HEK293 (cell line): ENCODE results near the gene HS3ST3A1.

Source experiments
- CTCF ChIA-PET: fragments of 350-600 bp; formaldehyde crosslinking; extraction: SDS; loops from one replicate; lab custom pipeline; 2021; ENCODE audit warnings: antibody characterized with exemption; lab: Yijun Ruan, JAX
- POLR2A ChIA-PET: fragments of 300-600 bp; formaldehyde crosslinking; extraction: SDS; loops from one replicate; lab custom pipeline; 2020; ENCODE audit warnings: antibody characterized with exemption, inconsistent platforms; lab: Yijun Ruan, JAX
- H3K27ac ChIP-seq: fragments of 200-500 bp; sonication (Bioruptor generic); 2 replicates; pipeline ENCODE4 v1.5.1; 2014; ENCODE audit warnings: low read depth, low read length, control low read depth, inconsistent platforms; ENCODE audit errors: extremely low read depth
- H3K36me3 ChIP-seq, 2 experiments: fragments of 200-500 bp in 1 of 2; sonication (Bioruptor generic) in 1 of 2; 1 replicate in 1 of 2; 2 replicates in 1 of 2; pipeline ENCODE4 v1.5.1; 2014 to 2017; ENCODE audit warnings: inconsistent platforms in 2 of 2, low read length in 2 of 2; ENCODE audit not compliant: control insufficient read depth in 2 of 2, insufficient read depth in 1 of 2
- H3K4me1 ChIP-seq: fragments of 200-500 bp; sonication (Bioruptor generic); 2 replicates; pipeline ENCODE4 v1.5.1; 2014; ENCODE audit warnings: mild to moderate bottlenecking, low read length, inconsistent platforms; ENCODE audit not compliant: control insufficient read depth, insufficient read depth
- H3K4me3 ChIP-seq: 2 replicates; pipeline ENCODE4 v1.5.1; 2011; ENCODE audit warnings: low read depth, mild to moderate bottlenecking, control low read depth, low read length, moderate library complexity
- H3K9me3 ChIP-seq: fragments of 200-500 bp; sonication (Bioruptor generic); 2 replicates; pipeline ENCODE4 v1.5.1; 2014; ENCODE audit warnings: low read depth, low read length, inconsistent platforms; ENCODE audit not compliant: control insufficient read depth, insufficient read depth
- BCL11A ChIP-seq: fragments of 450-650 bp; formaldehyde crosslinking; IDR thresholded peaks from 2 replicates; pipeline ENCODE4 v1.5.1; 2016; ENCODE audit warnings: low read depth, missing biosample characterization, missing genetic modification characterization
- GLI2 ChIP-seq: fragments of 450-650 bp; formaldehyde crosslinking; IDR thresholded peaks from 2 replicates; pipeline ENCODE4; 2017; ENCODE audit warnings: missing biosample characterization, missing genetic modification characterization, low read depth, borderline replicate concordance
- GLIS2 ChIP-seq: fragments of 450-650 bp; formaldehyde crosslinking; IDR thresholded peaks from 2 replicates; pipeline ENCODE4 v1.5.1; 2016; ENCODE audit warnings: missing biosample characterization, missing genetic modification characterization
- KLF9 ChIP-seq: fragments of 450-650 bp; formaldehyde crosslinking; IDR thresholded peaks from 2 replicates; pipeline ENCODE4 v1.5.1; 2016; ENCODE audit warnings: missing biosample characterization, missing genetic modification characterization, low read depth
- MYNN ChIP-seq: fragments of 450-650 bp; formaldehyde crosslinking; IDR thresholded peaks from 2 replicates; pipeline ENCODE4 v1.5.1; 2016; ENCODE audit warnings: missing biosample characterization, missing genetic modification characterization, borderline replicate concordance
- SCRT1 ChIP-seq: fragments of 450-650 bp; formaldehyde crosslinking; IDR thresholded peaks from 2 replicates; pipeline ENCODE4 v1.5.1; 2016; ENCODE audit warnings: missing biosample characterization, missing genetic modification characterization, borderline replicate concordance
- SCRT2 ChIP-seq: fragments of 450-650 bp; formaldehyde crosslinking; IDR thresholded peaks from 2 replicates; pipeline ENCODE4 v1.5.1; 2016; ENCODE audit warnings: missing biosample characterization, missing genetic modification characterization
- ZBTB8A ChIP-seq: fragments of 450-650 bp; formaldehyde crosslinking; IDR thresholded peaks from 2 replicates; pipeline ENCODE4 v1.5.1; 2016; ENCODE audit warnings: missing biosample characterization, missing genetic modification characterization
- ZFP69B ChIP-seq: fragments of 450-650 bp; formaldehyde crosslinking; IDR thresholded peaks from 2 replicates; pipeline ENCODE4 v1.5.1; 2016; ENCODE audit warnings: missing biosample characterization, missing genetic modification characterization
- ZNF138 ChIP-seq: fragments of 450-650 bp; formaldehyde crosslinking; IDR thresholded peaks from 2 replicates; pipeline ENCODE4 v1.5.1; 2016; ENCODE audit warnings: missing biosample characterization, missing genetic modification characterization, borderline replicate concordance
- ZNF140 ChIP-seq: fragments of 450-650 bp; formaldehyde crosslinking; IDR thresholded peaks from 2 replicates; pipeline ENCODE4 v1.5.1; 2016; ENCODE audit warnings: missing biosample characterization, missing genetic modification characterization
- ZNF155 ChIP-seq: fragments of 450-650 bp; formaldehyde crosslinking; IDR thresholded peaks from 2 replicates; pipeline ENCODE4 v1.5.1; 2016; ENCODE audit warnings: missing biosample characterization, missing genetic modification characterization
- ZNF175 ChIP-seq: fragments of 450-650 bp; formaldehyde crosslinking; IDR thresholded peaks from 2 replicates; pipeline ENCODE4 v1.5.1; 2016; ENCODE audit warnings: missing biosample characterization, missing genetic modification characterization
- ZNF391 ChIP-seq: fragments of 450-650 bp; formaldehyde crosslinking; IDR thresholded peaks from 2 replicates; pipeline ENCODE4 v1.5.1; 2016; ENCODE audit warnings: low read depth, missing biosample characterization, missing genetic modification characterization, borderline replicate concordance
- ZNF423 ChIP-seq: fragments of 450-650 bp; formaldehyde crosslinking; IDR thresholded peaks from 2 replicates; pipeline ENCODE4 v1.5.1; 2016; ENCODE audit warnings: missing biosample characterization, missing genetic modification characterization
- ZNF623 ChIP-seq: fragments of 450-650 bp; formaldehyde crosslinking; IDR thresholded peaks from 2 replicates; pipeline ENCODE4 v1.5.1; 2016; ENCODE audit warnings: missing biosample characterization, missing genetic modification characterization
- ZNF777 ChIP-seq: fragments of 450-650 bp; formaldehyde crosslinking; IDR thresholded peaks from 2 replicates; pipeline ENCODE4 v1.5.1; 2017; ENCODE audit warnings: missing biosample characterization, missing genetic modification characterization, borderline replicate concordance
- TF ChIP-seq, protein P1 (sequence below): fragments of 450-650 bp; formaldehyde crosslinking; IDR thresholded peaks from 2 replicates; pipeline ENCODE4 v1.5.1; 2017; ENCODE audit warnings: missing biosample characterization, mild to moderate bottlenecking, missing genetic modification characterization, moderate library complexity
- TF ChIP-seq, protein P2 (sequence below): fragments of 450-650 bp; formaldehyde crosslinking; IDR thresholded peaks from 2 replicates; pipeline ENCODE4 v1.5.1; 2016; ENCODE audit warnings: missing biosample characterization, missing genetic modification characterization
- TF ChIP-seq, protein P3 (sequence below): fragments of 450-650 bp; formaldehyde crosslinking; IDR thresholded peaks from 2 replicates; pipeline ENCODE4 v1.5.1; 2017; ENCODE audit warnings: missing biosample characterization, missing genetic modification characterization
- TF ChIP-seq, protein P4 (sequence below): fragments of 450-650 bp; formaldehyde crosslinking; IDR thresholded peaks from 2 replicates; pipeline ENCODE4 v1.5.1; 2016; ENCODE audit warnings: missing biosample characterization, missing genetic modification characterization
- TF ChIP-seq, protein P5 (sequence below): fragments of 450-650 bp; formaldehyde crosslinking; conservative IDR thresholded peaks from 2 replicates; pipeline ENCODE4 v1.5.1; 2016; ENCODE audit warnings: low read depth, missing biosample characterization, missing genetic modification characterization

HS3ST3A1 gene

DNA sequence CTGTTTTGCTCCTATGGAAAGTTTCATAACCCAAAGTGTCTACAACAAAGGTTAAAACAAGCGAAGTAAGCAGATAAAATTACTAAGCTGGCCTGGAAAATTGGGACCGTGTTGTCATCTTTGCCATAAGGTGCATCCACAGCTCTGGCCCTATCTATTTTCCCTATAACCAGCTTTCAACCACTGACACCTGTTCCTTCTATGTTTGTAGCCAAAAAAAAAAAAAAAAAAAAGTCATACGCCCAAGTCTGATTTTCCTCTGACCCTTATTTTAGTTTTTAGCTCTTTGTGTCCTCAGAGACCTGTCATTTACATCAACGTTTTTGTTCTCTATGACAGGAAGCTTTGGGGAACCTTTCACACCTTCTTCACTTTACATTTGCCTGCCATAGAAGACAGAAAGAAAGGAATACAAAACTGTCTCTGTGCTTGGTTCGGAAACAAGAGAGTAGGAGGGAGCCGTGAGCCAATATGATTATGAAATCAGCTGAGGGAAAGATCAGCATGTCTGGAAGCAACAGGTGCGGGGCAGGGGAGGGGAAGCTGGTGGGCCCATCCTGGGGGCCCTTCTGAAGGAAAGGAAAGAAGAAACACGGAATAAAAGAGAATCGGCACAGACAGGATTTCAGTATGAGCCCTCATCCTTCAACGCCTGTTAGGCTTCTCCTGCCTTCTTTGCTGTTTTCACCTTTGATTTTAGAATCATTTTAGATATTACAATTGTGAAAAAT is 8.5 kb downstream of the HS3ST3A1 start:
- peaks cover 33% of the 10 kb centered on the region for H3K4me1 ChIP-seq
- CTCF ChIA-PET, result interaction anchor here (0.6 to 2.7 kb wide), 9 partner anchors 99 to 713 kb away, joined by 3 to 21 read pairs (median 4); partner anchors contain the start of gene HS3ST3B1

More for the DNA sequence above, 8.5 kb downstream of the HS3ST3A1 start:
- H3K9me3 ChIP-seq, result no peaks in the 10 kb centered on the region
- TF ChIP-seq SCRT1 (peak; percentile 80), ZNF140 (tag by site-specific recombination) (no peak), ZNF623 (no peak), ZNF777 (tag by site-specific recombination) (no peak), BCL11A (tag by site-specific recombination) (no peak), GLIS2 (tag by site-specific recombination) (no peak), ZNF391 (tag by site-specific recombination) (no peak), ZFP69B (tag by site-specific recombination) (peak; percentile 62; the same call in 1 of the 2 replicates), ZNF138 (tag by site-specific recombination) (no peak), ZNF155 (no peak), MYNN (no peak), ZBTB8A (tag by site-specific recombination) (no peak), SCRT2 (tag by site-specific recombination) (peak; percentile 94), GLI2 (tag by site-specific recombination) (no peak), KLF9 (tag by site-specific recombination) (no peak), ZNF175 (tag by site-specific recombination) (no peak), ZNF423 (tag by site-specific recombination) (no peak)
- TF ChIP-seq, protein P1, sequence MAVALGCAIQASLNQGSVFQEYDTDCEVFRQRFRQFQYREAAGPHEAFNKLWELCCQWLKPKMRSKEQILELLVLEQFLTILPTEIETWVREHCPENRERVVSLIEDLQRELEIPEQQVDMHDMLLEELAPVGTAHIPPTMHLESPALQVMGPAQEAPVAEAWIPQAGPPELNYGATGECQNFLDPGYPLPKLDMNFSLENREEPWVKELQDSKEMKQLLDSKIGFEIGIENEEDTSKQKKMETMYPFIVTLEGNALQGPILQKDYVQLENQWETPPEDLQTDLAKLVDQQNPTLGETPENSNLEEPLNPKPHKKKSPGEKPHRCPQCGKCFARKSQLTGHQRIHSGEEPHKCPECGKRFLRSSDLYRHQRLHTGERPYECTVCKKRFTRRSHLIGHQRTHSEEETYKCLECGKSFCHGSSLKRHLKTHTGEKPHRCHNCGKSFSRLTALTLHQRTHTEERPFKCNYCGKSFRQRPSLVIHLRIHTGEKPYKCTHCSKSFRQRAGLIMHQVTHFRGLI, result no peak
- TF ChIP-seq, protein P2, sequence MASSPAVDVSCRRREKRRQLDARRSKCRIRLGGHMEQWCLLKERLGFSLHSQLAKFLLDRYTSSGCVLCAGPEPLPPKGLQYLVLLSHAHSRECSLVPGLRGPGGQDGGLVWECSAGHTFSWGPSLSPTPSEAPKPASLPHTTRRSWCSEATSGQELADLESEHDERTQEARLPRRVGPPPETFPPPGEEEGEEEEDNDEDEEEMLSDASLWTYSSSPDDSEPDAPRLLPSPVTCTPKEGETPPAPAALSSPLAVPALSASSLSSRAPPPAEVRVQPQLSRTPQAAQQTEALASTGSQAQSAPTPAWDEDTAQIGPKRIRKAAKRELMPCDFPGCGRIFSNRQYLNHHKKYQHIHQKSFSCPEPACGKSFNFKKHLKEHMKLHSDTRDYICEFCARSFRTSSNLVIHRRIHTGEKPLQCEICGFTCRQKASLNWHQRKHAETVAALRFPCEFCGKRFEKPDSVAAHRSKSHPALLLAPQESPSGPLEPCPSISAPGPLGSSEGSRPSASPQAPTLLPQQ (tag by site-specific recombination), result peak; percentile 60
- TF ChIP-seq, protein P3, sequence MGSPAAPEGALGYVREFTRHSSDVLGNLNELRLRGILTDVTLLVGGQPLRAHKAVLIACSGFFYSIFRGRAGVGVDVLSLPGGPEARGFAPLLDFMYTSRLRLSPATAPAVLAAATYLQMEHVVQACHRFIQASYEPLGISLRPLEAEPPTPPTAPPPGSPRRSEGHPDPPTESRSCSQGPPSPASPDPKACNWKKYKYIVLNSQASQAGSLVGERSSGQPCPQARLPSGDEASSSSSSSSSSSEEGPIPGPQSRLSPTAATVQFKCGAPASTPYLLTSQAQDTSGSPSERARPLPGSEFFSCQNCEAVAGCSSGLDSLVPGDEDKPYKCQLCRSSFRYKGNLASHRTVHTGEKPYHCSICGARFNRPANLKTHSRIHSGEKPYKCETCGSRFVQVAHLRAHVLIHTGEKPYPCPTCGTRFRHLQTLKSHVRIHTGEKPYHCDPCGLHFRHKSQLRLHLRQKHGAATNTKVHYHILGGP, result no peak
- TF ChIP-seq, protein P4, sequence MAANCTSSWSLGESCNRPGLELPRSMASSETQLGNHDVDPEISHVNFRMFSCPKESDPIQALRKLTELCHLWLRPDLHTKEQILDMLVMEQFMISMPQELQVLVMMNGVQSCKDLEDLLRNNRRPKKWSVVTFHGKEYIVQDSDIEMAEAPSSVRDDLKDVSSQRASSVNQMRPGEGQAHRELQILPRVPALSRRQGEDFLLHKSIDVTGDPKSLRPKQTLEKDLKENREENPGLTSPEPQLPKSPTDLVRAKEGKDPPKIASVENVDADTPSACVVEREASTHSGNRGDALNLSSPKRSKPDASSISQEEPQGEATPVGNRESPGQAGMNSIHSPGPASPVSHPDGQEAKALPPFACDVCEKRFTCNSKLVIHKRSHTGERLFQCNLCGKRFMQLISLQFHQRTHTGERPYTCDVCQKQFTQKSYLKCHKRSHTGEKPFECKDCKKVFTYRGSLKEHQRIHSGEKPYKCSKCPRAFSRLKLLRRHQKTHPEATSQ (tag by site-specific recombination), result no peak
- TF ChIP-seq, protein P5, sequence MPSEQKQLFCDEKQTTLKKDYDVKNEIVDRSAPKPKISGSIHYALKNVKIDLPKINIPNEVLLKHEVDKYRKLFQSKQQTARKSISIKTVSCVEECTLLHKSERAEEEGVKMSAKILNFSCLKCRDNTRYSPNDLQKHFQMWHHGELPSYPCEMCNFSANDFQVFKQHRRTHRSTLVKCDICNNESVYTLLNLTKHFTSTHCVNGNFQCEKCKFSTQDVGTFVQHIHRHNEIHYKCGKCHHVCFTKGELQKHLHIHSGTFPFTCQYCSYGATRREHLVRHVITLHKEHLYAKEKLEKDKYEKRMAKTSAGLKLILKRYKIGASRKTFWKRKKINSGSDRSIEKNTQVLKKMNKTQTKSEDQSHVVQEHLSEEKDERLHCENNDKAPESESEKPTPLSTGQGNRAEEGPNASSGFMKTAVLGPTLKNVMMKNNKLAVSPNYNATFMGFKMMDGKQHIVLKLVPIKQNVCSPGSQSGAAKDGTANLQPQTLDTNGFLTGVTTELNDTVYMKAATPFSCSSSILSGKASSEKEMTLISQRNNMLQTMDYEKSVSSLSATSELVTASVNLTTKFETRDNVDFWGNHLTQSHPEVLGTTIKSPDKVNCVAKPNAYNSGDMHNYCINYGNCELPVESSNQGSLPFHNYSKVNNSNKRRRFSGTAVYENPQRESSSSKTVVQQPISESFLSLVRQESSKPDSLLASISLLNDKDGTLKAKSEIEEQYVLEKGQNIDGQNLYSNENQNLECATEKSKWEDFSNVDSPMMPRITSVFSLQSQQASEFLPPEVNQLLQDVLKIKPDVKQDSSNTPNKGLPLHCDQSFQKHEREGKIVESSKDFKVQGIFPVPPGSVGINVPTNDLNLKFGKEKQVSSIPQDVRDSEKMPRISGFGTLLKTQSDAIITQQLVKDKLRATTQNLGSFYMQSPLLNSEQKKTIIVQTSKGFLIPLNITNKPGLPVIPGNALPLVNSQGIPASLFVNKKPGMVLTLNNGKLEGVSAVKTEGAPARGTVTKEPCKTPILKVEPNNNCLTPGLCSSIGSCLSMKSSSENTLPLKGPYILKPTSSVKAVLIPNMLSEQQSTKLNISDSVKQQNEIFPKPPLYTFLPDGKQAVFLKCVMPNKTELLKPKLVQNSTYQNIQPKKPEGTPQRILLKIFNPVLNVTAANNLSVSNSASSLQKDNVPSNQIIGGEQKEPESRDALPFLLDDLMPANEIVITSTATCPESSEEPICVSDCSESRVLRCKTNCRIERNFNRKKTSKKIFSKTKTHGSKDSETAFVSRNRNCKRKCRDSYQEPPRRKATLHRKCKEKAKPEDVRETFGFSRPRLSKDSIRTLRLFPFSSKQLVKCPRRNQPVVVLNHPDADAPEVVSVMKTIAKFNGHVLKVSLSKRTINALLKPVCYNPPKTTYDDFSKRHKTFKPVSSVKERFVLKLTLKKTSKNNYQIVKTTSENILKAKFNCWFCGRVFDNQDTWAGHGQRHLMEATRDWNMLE, result no peak
- no peak overlapping the region for H3K4me3 ChIP-seq
- POLR2A ChIA-PET, result interaction anchor here (1.2 kb wide), 1 partner anchor 708 kb away, joined by 3 read pairs; the partner anchor contains the start of gene HS3ST3B1
- H3K27ac ChIP-seq, result no peak overlapping the region
- peaks cover 0 to 7% of the 10 kb centered on the region in 2 experiments; a peak in 1 of 3 replicates for H3K36me3 ChIP-seq
